Measurements from ENCODE around the gene CC2D1A. TPM values are rescaled to one million over a fixed set of nuclear protein-coding genes. Genes with fewer than 3 reads are reported as not detected.

Gene CC2D1A
- total RNA-seq, 2 experiments from 2014 or later = 23.3 to 44.0 TPM

- CTCF ChIA-PET (ENCODE audit: unreplicated experiment) = no interaction called here
- intact Hi-C loops (cut with micrococcal nuclease; ENCODE audit: unreplicated experiment) = no loop called here
These were observed 28.7 kb upstream of the CC2D1A start for GRCh38 chr19:13877303-13877702.

GRCh38 chr19:13880059-13881043, 25.6 kb upstream of the CC2D1A start:
- intact Hi-C loops (cut with micrococcal nuclease; ENCODE audit: unreplicated experiment) = loop anchor here (1.0 to 5.0 kb wide), 4 partner anchors 72 to 192 kb away; partner anchors contain the start of genes DCAF15 and MISP3
- no peaks in the 10 kb centered on the region for H3K9me3 ChIP-seq (ENCODE audit: low read length)
- no peaks in the 10 kb centered on the region for H4K20me1 ChIP-seq (ENCODE audit: insufficient read depth, low read length)
- H3K4me3 ChIP-seq (ENCODE audit: low read depth, low read length, poor library complexity, severe bottlenecking) = peak overlapping the region; percentile 28
- H3K79me2 ChIP-seq (ENCODE audit: insufficient read depth, low read depth, low read length) = no peaks in the 10 kb centered on the region
- peak; percentile 95 for DNase-seq (ENCODE audit: low spot score)
- POLR2A ChIA-PET = interaction anchor here (0.6 kb wide), 2 partner anchors 134 to 169 kb away, joined by 3 to 4 read pairs; no protein-coding TSS in a partner anchor
- peak; percentile 99 for TF ChIP-seq CTCF (conservative IDR thresholded peaks at IDR 0.05; ENCODE audit: low read length)
- no peak for TF ChIP-seq EZH2phosphoT487 (IDR thresholded peaks at IDR 0.05; ENCODE audit: borderline replicate concordance, low read depth, low read length)
- peaks cover 36% of the 10 kb centered on the region for H3K4me1 ChIP-seq (ENCODE audit: insufficient read depth, low read length, poor library complexity, severe bottlenecking)
- H3K27ac ChIP-seq (ENCODE audit: low read depth, low read length, poor library complexity, severe bottlenecking) = no peak overlapping the region
- H2AFZ ChIP-seq (ENCODE audit: low read length) = peak overlapping the region; percentile 56
- CTCF ChIA-PET (ENCODE audit: unreplicated experiment) = interaction anchor here (0.6 to 1.1 kb wide), 2 partner anchors 20 to 118 kb away, joined by 3 read pairs; no protein-coding TSS in a partner anchor
- H3K36me3 ChIP-seq (ENCODE audit: insufficient read depth, low read length) = no peaks in the 10 kb centered on the region
- BruUV-seq (replicated peaks) = no TSS peak
- peak overlapping the region; percentile 43 for H3K4me2 ChIP-seq (ENCODE audit: low read length)
- no peaks in the 10 kb centered on the region for H3K9me2 ChIP-seq (ENCODE audit: insufficient read depth, low read length)

More at GRCh38 chr19:13877303-13877702, 28.7 kb upstream of the CC2D1A start:
- no peak overlapping the region for H2AFZ ChIP-seq (ENCODE audit: low read length)
- H3K9me2 ChIP-seq (ENCODE audit: insufficient read depth, low read length) = no peaks in the 10 kb centered on the region
- H3K36me3 ChIP-seq (ENCODE audit: insufficient read depth, low read length) = no peaks in the 10 kb centered on the region
- no peak for TF ChIP-seq CTCF (conservative IDR thresholded peaks at IDR 0.05; ENCODE audit: low read length)
- no peak for TF ChIP-seq EZH2phosphoT487 (IDR thresholded peaks at IDR 0.05; ENCODE audit: borderline replicate concordance, low read depth, low read length)
- no peaks in the 10 kb centered on the region for H3K79me2 ChIP-seq (ENCODE audit: insufficient read depth, low read depth, low read length)
- no peaks in the 10 kb centered on the region for H4K20me1 ChIP-seq (ENCODE audit: insufficient read depth, low read length)
- DNase-seq (ENCODE audit: low spot score) = no peak
- H3K4me1 ChIP-seq (ENCODE audit: insufficient read depth, low read length, poor library complexity, severe bottlenecking) = peaks cover 26% of the 10 kb centered on the region
- no peaks in the 10 kb centered on the region for H3K9me3 ChIP-seq (ENCODE audit: low read length)
- H3K27ac ChIP-seq (ENCODE audit: low read depth, low read length, poor library complexity, severe bottlenecking) = no peak overlapping the region
- no peak overlapping the region for H3K4me3 ChIP-seq (ENCODE audit: low read depth, low read length, poor library complexity, severe bottlenecking)
- BruUV-seq (replicated peaks) = no TSS peak
- POLR2A ChIA-PET = no interaction called here
- H3K4me2 ChIP-seq (ENCODE audit: low read length) = no peak overlapping the region

Measured in OCI-LY7 (cell line).